ENCODE measurements around the gene CDCA8.

GRCh38 chr1:37722181-37723071, 30.1 kb downstream of the CDCA8 start:
- TF ChIP-seq CTCF (IDR thresholded peaks at IDR 0.05) (no peak), POLR2A (IDR thresholded peaks at IDR 0.05) (no peak)

Data from uterus (tissue), 2 donors.